Fibroblast of villous mesenchyme (primary cell): Measurements from ENCODE around the gene APMAP. TPM values are rescaled to one million over a fixed set of nuclear protein-coding genes. Genes with fewer than 3 reads are reported as not detected.

Experiments used
- DNase-seq: peaks from one replicate; pipeline ENCODE4 v3.0.0-alpha.2; 2010; ENCODE audit warnings: low read depth
- H3K4me3 ChIP-seq: 2 replicates; pipeline ENCODE4 v1.5.1; 2011; ENCODE audit warnings: low read depth, mild to moderate bottlenecking, low read length
- CTCF ChIP-seq: IDR thresholded peaks from 2 replicates; pipeline ENCODE4 v1.5.1; 2012; ENCODE audit warnings: low read depth, mild to moderate bottlenecking, low read length; ENCODE audit not compliant: insufficient read depth
- total RNA-seq: library from RNA; depleted of rRNA; stranded (reverse); fragments of >200 nt; gene quantifications from 2 replicates; pipeline ENCODE4 v1.2.3, GENCODE V29; 2012

Gene APMAP
- total RNA-seq, 1 donor: 81.2 TPM

DNA sequence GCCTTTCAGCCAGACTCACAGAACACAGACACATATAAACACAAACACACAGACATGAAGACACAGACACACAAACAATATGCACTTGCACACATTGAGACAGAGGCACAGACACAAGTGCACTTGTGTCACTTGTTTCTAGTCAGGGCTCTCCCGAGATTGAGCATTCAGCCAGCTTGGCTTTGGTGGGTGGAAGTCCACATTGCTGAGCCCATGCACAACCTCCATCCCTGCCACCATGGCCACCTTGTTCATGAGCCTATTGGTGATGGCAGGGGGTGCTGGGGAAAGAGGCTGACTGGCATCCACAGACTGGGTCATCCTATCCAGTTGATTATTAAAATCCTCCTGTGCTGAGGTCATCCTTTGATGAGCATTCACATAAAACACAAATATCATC, 55.0 kb downstream of the APMAP start:
- DNase-seq: no peak
- TF ChIP-seq CTCF: no peak

GRCh38 chr20:24936526-24937407, 55.8 kb downstream of the APMAP start:
- TF ChIP-seq CTCF: no peak
- no peak for DNase-seq
- H3K4me3 ChIP-seq: no peak overlapping the region

More for the DNA sequence above, 55.0 kb downstream of the APMAP start:
- no peak overlapping the region for H3K4me3 ChIP-seq

- H3K4me3 ChIP-seq: no peak overlapping the region
- no peak for DNase-seq
- no peak for TF ChIP-seq CTCF
Observed at GRCh38 chr20:24935766-24936525, 56.6 kb downstream of the APMAP start.

- DNase-seq: no peak
- no peak for TF ChIP-seq CTCF
- no peak overlapping the region for H3K4me3 ChIP-seq
Observed at GRCh38 chr20:24935140-24935539, 57.4 kb downstream of the APMAP start.

DNA sequence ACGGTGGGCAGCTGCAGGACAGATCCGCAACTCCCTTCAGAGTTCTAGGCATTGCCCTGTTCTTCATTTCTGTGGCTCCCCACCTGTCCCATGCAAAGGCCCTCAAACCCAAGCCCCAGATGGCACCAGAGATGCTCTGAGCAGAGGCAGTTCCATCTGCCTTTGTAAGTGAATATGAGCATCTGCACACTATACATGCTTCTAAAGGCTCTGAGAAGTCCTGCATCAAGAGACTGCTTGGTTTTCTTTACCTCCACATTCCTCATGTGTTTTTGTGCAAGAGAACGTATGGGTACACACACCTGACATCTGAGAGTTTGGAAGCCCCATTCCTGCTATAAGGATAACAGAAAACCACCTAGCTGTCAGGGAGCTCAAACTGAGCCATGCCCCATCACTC, 57.8 kb downstream of the APMAP start:
- H3K4me3 ChIP-seq: no peak overlapping the region
- no peak for TF ChIP-seq CTCF

DNA sequence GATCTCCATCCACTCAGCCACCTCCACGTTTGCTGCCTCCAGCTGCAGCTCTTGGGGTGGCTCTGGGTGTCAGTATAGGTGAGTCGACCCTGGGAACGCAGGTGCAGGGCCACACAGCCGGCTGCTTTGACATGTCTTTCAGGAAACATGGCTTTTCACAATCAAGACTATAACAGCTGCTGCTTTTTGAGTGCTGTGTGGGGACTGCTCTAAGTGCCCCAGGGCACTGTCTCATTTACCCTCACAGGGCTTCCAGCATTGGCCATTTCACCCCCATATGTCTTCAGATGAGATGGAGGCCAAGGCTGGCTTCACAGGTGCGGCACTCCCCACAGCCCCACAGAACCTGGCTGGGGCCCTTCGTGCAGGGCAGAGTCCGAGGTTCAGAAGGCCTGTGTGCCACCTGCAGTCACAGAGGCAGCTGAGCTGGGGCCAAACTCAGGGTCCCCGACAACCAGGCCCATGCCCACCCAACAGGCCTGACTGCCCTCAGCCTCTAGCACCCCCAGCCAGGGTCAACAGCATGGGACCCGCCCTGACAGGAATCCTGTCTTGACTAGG, 58.4 kb downstream of the APMAP start:
- no peak for TF ChIP-seq CTCF
- DNase-seq: no peak
- H3K4me3 ChIP-seq: no peak overlapping the region

More for the DNA sequence above, 57.8 kb downstream of the APMAP start:
- no peak for DNase-seq
